Measurements from ENCODE around the gene ZNF423. TPM values are rescaled to one million over a fixed set of nuclear protein-coding genes. Genes with fewer than 3 reads are reported as not detected.

The ZNF423 gene
- total and polyA plus RNA-seq, 7 donors = 2.3 to 30.7 (median 14.4) TPM

DNA sequence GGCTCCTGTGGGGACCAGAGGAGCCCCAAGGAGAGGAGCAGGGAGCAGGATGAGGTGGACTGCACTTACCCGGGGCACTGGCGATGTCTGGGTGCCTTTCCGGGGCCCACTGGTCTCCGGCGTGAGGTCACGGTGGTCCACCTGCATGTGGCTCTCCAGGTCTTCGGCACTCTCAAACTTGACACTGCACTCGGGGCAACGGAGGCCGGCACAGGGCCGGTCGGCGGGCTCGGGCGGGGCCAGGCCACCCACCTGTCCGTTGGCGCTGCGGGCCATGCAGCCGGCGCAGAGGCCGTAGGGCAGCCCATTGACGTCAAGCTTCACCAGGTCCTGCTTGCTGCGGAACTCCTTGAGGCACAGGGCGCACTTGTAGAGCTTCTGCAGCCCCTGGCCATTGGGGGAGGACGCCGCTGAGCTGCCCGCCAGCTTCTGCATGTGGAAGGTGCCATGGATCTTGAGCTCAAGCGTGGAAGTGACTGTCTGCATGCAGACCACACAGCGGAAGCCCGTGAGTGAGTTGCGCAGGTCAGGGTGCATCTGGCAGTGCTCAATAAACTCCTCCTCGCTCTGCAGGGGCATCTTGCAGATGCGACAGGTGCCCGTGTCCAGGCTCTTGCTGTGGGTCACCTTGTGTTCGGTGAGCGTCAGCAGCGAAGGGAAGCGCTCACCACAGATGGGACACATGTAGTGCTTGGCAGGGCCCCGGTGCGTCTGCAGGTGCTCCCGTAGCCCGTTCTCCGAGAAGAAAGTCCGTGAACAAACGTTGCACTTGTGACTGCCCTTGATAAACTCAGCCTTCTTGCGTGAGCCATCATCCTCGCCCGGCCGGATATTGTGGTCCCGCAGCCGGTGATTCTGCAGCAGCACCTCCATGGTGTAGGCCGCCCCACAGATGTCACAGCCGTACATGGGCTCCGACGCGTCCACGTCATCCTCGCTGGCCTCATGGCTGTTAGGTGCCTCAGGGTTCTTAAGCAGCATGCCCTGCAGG lies 220.0 kb downstream of the ZNF423 start:
- Histone ChIP-seq H3K36me3 (ENCODE audit: insufficient read depth in 1 of 2, low read depth in 1 of 2) (peaks cover 0 to 38% of the 10 kb centered on the region in 2 donors), H3K4me1 (peaks cover 26% of the 10 kb centered on the region), H3K9me3 (no peaks in the 10 kb centered on the region), H3K4me3 (no peak overlapping the region), H3K27ac (no peak overlapping the region), H3K27me3 (ENCODE audit: insufficient read depth in 3 of 3, low read length in 2 of 3) (no peaks in the 10 kb centered on the region)
- DNase-seq (peak in 1 of 2 donors; percentile 46), ATAC-seq (no peak)
- intact Hi-C loops (cut with DNase I) = no loop called here
- TF ChIP-seq, protein P1, sequence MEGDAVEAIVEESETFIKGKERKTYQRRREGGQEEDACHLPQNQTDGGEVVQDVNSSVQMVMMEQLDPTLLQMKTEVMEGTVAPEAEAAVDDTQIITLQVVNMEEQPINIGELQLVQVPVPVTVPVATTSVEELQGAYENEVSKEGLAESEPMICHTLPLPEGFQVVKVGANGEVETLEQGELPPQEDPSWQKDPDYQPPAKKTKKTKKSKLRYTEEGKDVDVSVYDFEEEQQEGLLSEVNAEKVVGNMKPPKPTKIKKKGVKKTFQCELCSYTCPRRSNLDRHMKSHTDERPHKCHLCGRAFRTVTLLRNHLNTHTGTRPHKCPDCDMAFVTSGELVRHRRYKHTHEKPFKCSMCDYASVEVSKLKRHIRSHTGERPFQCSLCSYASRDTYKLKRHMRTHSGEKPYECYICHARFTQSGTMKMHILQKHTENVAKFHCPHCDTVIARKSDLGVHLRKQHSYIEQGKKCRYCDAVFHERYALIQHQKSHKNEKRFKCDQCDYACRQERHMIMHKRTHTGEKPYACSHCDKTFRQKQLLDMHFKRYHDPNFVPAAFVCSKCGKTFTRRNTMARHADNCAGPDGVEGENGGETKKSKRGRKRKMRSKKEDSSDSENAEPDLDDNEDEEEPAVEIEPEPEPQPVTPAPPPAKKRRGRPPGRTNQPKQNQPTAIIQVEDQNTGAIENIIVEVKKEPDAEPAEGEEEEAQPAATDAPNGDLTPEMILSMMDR (IDR thresholded peaks at IDR 0.05) = no peak
- 95 to 96% (median 95%) methylated on average over 58 of the region's 58 CpGs for WGBS, 3 donors

DNA sequence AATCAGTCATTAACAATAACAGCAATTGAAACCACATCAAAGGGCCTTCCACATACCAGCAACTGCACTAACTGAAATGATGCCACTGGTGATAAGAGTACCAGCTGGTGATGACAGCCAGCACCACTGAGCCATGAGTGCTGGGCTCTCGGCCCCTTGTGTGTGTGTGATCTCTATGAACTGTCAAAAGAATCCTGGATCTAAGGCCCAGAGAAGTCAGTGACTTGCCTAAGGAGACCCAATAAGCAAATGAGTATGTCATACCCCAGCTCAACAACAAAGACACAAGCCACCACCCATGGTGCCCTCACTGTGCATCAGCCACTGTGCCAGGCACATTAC lies 220.9 kb downstream of the ZNF423 start:
- 89 to 100% (median 93%) methylated on average over 1 of the region's 1 CpG for WGBS, 3 donors
- H3K27me3 ChIP-seq (ENCODE audit: insufficient read depth in 3 of 3, low read length in 2 of 3) = no peaks in the 10 kb centered on the region
- DNase-seq = no peak
- H3K36me3 ChIP-seq (ENCODE audit: insufficient read depth in 1 of 2, low read depth in 1 of 2) = peaks cover 0 to 38% of the 10 kb centered on the region in 2 donors
- no peak overlapping the region for H3K4me3 ChIP-seq
- no peak overlapping the region for H3K27ac ChIP-seq
- H3K4me1 ChIP-seq = peaks cover 17% of the 10 kb centered on the region
- intact Hi-C loops (cut with DNase I) = no loop called here
- TF ChIP-seq, protein P1 (IDR thresholded peaks at IDR 0.05) = no peak
- no peak for ATAC-seq
- no peaks in the 10 kb centered on the region for H3K9me3 ChIP-seq

DNA sequence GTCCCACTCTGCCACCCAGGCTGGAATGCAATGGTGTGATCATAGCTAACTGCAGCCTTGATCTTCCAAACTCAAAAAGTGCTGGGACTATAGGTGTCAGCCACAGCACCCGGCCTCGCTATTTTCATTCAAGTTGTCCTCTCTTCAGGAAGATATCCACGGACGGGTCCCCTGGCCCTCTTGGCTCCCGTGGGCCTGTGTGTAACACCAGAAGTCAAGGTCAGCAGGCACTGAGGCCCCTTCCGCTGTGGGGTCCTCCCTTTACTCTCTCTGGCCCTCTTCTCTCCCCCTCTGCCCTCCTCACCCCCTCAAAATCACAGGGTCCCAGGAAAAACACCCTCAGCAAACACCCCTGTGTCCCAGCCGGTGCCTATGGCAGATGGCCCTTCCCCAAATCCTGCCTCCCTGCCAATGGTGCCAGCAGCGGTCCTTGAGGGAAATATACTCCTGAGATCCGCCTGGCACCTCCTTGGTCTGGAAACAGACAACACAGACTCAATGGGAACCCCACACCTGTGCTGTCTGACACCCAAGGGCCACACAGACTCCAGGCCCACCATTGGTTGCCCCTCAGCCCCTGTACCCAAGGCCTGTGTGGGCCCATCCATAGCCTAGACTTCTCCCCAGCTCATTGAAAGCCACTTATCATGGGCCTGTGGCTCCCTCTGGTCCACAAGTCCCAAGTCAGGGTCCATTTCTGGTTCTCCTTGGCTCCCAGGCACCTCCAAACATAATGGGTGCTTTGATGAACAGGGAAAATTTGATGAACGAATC lies 221.5 kb downstream of the ZNF423 start:
- intact Hi-C loops (cut with DNase I) = no loop called here
- Histone ChIP-seq H3K27me3 (ENCODE audit: insufficient read depth in 3 of 3, low read length in 2 of 3) (no peaks in the 10 kb centered on the region), H3K4me3 (no peak overlapping the region), H3K4me1 (peaks cover 11% of the 10 kb centered on the region), H3K36me3 (ENCODE audit: insufficient read depth in 1 of 2, low read depth in 1 of 2) (peaks cover 0 to 38% of the 10 kb centered on the region in 2 donors), H3K9me3 (no peaks in the 10 kb centered on the region), H3K27ac (no peak overlapping the region)
- 93 to 97% (median 93%) methylated on average over 10 of the region's 10 CpGs for WGBS, 3 donors
- TF ChIP-seq, protein P1 (IDR thresholded peaks at IDR 0.05) = no peak
- no peak for ATAC-seq
- DNase-seq = no peak

DNA sequence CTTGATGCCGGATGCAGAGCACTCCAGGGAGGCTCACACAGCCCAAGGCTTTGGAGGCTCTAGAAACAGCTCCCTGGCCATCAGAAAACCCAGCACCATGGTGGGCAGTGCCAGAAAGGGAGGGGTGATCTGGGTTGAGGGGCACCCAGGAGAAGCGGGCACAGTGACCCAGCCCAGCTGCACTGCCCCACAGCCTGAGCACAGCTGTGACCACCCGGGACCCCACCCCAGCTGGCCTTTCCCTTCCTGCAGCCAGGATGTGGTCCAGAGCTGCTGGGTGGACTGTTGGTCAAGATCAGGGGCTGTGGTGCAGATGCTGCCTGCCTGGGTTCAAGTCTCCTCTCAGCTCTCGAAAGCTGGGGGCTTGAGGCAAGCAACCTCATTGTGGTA lies 223.1 kb downstream of the ZNF423 start:
- DNase-seq (no peak), ATAC-seq (peak in 1 of 4 donors; percentile 8)
- TF ChIP-seq, protein P1 (IDR thresholded peaks at IDR 0.05) = no peak
- WGBS, 3 donors = 79 to 83% (median 82%) methylated on average over 4 of the region's 4 CpGs
- intact Hi-C loops (cut with DNase I) = no loop called here
- H3K9me3 ChIP-seq = no peaks in the 10 kb centered on the region
- peaks cover 0 to 31% of the 10 kb centered on the region in 2 donors for H3K36me3 ChIP-seq (ENCODE audit: insufficient read depth in 1 of 2, low read depth in 1 of 2)
- no peak overlapping the region for H3K4me3 ChIP-seq
- H3K27ac ChIP-seq = no peak overlapping the region
- no peaks in the 10 kb centered on the region for H3K27me3 ChIP-seq (ENCODE audit: insufficient read depth in 3 of 3, low read length in 2 of 3)
- peaks cover 6% of the 10 kb centered on the region for H3K4me1 ChIP-seq

Data from psoas muscle (tissue), 8 donors.